Loucy (cell line): ENCODE measurements around the gene UTP4.

Experiments
- CTCF ChIP-seq: fragments of 200-600 bp; sonication (generic); conservative IDR thresholded peaks from 2 replicates; pipeline ENCODE4 v1.5.1; 2014; ENCODE audit warnings: mild to moderate bottlenecking, antibody characterized with exemption, low read length
- EZH2phosphoT487 ChIP-seq: fragments of 200-600 bp; IDR thresholded peaks from 2 replicates; pipeline ENCODE4 v1.6.1; 2018; ENCODE audit warnings: antibody characterized with exemption, mild to moderate bottlenecking, moderate library complexity, borderline replicate concordance

GRCh38 chr16:69182730-69183416, 50.4 kb downstream of the UTP4 start:
- TF ChIP-seq CTCF = no peak
- TF ChIP-seq EZH2phosphoT487 = no peak
